Activated CD8-positive, alpha-beta memory T cell treated with anti-CD3 and anti-CD28 coated beads, Interleukin-2, amount 50 U/mL, for 24 hours (primary cell): ENCODE measurements around the gene MROH7.

ENCODE experiments used
- DNase-seq: peaks from one replicate; pipeline ENCODE4 v3.0.0-alpha.2; 2020; ENCODE audit errors: extremely low read depth

MROH7 gene

DNA sequence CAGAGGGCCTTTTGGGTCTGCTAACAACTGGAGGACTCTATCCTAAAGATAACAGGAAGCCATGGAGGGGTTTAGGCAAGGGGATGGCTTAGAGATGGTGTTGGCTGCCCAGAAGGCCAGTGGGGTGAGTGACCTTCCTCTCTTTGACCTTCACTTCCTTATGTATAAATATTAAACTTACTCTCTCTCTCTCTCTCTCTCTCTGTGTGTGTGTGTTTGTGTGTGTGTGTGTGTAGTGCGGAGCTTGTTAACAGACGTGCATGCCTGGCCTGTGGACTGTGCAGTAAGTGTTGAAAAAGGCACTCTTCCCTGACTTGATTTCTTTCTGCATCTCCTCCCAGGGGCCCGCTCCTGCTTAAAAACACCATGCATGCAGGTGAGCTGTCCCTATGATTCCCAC is 10.0 kb downstream of the MROH7 start:
- DNase-seq, result no peak

DNA sequence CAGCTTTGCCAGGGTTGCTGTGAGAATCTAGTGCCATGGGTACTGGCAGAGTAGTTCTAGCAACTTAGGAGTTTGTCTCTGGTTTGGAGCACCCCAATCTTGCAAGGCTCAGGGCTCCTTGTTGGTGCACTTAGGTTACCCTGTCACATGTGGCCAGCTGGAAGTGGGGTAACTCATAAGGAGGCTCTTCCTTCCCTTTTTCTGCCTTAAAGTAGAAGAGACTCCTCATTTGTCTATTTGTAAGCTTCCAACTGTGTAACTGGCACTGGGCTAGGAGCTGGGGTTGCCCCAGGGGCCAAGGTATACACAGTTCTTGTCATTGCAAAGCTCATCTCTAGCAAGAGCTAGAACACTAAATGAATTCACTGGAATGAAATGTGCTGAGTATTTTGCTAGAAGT is 10.6 kb downstream of the MROH7 start:
- no peak for DNase-seq

DNA sequence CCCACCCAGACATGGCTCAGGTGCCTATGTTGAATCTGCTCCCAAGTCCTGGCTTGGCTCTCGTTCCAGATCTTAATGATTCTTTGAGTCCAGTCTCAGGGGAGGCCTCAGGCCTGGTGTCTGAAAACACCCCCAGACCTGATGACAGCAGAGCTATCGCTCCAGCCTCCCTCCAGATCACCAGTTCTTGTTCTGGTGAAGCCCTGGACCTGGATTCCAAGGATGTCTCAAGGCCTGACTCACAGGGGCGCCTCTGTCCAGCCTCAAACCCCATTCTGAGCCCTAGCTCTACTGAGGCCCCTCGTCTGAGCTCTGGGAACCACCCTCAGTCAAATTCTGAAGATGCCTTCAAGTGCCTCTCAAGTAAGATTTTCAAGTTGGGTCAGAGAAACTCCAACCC is 11.4 kb downstream of the MROH7 start:
- no peak for DNase-seq

DNA sequence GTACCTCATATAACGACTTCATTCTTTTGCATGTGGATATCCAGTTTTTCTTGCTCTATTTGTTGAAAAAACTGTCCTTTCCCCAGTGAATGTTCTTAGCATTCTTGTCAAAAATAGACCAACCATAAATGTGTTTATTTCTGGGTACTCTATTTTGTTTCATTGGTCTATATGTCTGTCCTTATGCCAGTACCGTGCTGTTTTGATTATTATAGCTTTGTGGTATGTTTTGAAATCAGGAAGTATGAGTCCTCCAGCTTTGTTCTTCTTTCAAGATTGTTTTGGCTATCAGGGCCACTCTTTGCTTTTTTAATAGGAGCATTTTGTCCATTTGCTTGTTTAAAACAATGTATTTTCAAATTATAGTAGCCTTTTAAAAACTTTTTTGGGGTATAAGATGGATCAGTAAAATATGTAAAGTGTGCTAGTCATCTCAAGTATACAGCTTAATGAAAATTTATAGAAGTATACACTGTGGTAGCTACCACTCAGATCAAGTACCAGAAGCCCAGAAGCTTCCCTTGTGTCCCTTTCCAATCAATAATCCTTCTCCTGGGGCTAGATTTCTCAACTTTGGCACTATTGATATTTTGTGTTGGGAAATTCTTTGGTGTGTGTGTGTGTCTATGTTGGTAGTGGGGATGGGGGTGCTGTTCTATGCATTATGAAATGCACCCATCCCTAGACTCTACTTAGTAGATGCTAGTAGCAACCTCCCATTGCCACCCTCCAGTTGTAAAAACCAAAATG is 16.8 kb downstream of the MROH7 start:
- no peak for DNase-seq

DNA sequence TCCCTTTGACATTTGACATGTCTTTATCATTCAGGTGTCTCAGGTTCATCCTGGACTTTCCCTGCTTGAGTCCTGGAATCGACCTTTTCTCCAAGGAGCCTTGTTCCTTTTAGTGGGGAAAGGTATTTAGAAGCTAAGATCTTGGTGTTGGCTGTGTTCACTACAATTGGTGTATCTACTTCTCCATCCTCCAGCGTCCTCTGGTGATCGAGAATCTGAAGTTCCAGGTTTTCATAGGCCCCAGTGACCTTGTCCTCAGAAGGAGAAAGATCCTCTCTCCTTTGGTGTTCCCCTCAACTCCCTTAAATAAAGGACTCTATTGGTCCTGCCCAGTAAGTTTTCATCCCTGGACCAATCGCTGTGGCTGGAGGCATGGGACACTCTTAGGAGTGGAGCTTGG is 22.1 kb downstream of the MROH7 start:
- no peak for DNase-seq

DNA sequence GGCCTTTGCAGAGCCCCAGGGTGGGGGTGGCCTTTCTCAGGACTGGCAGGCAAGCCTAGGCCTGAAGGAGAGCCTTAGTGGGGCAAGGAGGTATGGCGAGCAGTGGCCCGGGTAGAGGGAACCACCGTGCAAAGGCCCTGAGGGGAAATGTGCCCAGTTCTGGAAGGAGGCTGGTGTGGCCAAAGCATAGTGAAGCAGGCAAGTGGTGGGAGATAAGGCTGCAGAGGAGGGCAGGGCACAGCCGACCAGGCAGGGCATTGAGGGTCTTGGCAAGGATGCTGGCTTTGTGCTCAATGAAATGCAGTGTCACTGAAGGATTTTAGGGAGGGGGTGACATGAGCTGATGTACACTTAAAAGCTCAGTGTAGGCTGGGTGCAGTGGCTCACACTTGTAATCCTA is 22.8 kb downstream of the MROH7 start:
- DNase-seq, result no peak

DNA sequence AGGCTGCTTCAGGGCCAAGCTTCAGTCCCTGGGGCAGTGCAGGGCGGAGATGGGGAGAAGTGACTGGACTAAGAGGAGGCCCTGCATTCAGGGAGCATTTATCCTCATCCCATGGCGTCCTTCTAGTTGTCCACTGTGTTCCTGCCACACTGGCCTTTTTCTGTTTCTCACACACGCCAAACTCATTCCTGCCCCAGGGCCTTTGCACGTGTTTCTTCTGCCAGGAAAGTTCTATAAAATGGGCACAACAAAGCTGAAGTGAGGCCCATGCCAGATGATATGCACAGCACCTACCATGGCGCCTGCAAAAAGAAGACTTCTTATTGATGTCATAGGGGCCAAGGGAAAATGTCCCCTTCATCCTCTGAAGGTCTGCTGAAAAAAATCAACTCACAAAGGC is 24.3 kb downstream of the MROH7 start:
- DNase-seq, result no peak

DNA sequence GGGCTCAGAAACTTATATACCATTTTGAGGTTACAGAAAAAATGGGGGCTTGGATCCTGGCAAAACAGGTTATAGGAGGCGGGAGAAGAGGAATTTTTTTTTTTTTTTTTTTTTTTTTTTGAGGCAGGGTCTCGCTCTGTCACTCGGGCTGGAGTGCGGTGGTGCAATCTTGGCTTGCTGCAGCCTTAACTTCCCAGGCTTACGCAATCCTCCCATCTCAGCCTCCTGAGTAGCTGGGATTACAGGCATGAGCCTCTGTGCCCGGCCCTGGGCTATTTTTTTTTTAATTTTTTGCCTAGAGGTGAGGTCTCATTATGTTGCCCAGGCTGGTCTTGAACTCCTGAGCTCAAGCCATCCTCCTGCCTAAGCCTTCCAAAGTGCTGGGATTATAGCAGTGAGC is 24.7 kb downstream of the MROH7 start:
- no peak for DNase-seq

DNA sequence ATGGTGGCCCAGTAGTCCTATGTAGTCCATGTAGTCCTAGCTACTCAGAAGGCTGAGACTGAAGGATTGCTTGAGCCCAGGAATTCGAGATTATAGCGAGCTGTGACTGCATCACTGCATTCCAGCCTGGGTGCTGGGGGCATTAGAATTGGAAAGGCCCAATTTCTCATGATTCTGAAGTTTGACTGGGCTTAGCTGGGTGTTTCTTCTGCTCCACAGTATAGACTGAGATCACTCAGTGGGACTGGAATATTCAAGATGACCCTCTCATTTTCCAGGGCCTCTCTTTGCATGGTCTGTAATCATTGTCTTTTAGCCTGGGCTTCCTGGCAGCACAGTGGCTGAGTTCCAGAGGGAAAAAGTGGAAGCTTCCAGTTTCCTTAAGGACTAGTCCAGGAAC is 26.2 kb downstream of the MROH7 start:
- DNase-seq, result no peak

DNA sequence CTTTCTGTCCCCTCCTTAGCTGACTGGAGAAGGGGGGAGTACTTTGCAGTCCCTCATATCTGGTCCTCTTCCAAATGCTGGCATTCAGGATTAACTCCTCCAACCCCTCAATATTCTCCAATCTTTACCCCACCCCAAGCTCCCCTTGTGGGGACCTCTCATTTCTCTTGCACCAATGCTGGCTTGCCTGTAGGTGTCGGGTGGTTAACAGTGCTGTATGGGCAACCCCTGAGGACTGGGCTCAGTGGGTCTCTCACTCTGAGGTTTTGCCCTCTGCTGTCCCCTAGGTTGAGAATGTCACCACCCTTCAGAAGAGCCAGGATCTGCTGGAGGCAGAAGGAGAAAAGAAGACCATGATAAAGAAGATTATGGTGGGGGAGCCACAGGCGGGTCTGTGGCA is 27.0 kb downstream of the MROH7 start:
- DNase-seq, result no peak

DNA sequence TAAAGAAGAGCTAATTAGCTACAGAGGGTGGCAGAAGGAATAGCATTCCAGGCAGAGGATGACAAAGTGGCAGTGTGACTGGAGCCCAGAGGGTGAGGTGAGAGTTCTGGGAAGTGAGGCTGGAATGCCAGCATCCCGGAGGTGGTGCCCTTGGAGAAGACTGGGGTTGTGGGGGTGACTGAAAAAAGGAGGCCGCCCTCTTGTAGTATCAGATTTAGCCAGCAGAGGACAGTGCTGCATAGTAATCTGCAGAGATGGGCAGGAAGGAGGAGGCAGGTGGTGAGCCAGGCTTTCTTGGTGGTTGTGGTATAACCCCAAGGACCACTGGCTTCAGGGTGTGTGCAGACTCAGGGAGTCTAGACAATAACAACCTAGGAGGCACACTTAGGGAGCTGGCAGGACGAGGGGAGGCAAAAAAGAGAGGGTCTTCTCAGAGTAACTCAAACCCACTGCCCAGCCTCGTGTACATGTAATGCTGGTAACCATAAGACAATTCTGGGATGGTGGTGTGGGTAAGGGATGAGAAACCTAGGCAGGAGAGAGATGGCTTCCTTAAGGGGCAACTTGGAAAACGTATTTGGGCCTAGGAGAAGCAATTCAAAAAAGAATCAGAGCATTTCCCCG is 30.5 kb downstream of the MROH7 start:
- DNase-seq, result peak; percentile 49

DNA sequence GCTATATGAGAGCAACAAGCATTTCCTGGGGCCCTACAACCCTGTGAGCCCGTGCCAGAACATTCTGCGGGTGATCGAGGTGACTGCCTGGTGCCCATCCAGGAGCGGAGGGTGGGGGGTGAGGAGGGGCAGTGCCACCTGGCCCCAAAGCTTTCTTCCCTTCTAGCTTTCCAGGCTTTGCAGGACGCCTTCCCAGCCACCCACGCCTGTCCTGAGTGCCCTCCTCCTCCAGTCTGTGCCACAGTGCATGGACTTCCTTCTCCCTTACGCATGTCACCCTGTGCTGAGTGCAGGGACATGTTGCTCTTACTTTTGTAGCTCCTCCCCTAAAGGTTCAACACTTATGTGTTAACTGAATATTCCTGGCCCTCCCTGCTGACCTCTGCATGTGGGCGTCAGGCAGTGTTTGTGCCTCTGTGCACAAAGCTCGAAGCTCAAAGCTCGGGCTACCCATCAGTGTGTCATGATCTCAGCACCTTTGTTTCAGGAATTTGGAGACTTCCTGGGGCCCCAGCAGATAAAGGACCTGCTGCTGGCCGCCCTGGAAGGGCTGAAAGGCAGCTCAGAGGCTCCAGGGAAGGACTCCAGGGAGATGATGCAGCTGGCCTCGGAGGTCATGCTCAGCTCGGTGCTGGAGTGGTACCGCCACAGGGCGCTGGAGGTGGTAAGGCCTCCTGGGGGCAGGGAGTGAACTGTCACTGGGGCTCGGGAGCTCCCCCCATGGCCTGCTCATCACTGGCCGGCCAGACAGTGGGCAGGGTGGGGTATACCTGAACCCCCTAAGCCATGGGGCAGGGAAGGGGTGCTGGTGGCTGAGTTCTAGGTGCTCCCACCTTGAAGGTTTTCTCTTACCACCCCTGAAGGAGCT is 37.4 kb downstream of the MROH7 start:
- DNase-seq, result no peak

DNA sequence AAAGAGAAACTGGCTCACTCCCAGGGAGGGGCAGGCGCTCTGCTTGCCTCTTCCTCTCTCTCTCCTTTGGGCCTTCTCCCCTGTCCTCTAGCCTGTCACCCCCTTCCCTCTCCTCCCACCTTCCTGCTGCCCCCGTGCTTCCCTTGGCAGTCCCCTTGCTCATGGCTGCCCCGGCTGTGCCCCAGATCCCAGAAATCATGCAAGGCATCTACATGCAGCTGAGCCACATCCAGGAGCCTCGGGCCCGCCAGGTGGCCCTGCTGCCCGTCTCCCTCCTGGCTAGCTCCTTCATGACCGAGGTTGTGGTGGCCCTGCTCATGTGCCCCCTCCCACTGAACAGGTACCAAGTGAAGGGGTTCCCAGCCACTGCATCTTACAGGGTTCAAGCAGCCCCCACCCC is 38.1 kb downstream of the MROH7 start:
- DNase-seq, result no peak

DNA sequence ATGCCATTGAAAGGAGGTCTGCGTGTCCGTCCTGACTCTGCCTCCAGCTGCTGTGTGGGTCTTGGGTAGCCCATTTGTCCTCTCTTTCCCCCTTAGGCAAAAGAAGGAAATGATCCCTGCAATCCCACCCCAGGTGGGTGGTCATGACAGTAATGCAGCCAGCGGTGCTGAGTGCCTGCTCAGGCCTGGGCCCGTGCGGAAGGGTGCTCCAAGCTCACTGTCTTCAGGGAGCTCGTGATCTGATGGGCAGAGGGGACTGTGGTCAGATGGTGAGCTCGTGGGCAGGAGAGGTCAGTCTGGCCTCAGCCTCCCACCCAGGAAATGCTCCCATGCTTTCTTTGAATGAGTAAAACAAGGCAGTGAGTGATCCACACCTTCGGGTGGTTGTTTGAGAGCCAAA is 38.8 kb downstream of the MROH7 start:
- no peak for DNase-seq

DNA sequence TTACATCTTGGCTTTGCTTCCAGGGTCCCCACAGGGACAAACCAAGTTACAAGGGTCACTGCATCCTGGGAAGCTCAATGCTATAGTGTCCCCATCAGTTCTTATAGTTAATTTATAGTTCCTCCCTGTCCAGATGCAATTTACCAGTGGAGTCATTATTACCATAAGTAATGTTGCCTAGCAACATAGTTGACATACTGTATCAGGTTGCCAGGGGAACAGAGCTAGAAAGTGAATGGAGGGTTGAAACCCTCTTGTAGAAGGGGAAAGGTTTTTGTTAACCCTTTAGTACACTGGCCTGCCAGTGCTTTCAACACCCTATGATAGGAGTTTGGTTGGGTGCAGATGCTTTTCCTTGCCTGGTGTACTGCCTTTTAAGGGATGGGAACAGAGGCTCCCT is 39.8 kb downstream of the MROH7 start:
- DNase-seq, result no peak

DNA sequence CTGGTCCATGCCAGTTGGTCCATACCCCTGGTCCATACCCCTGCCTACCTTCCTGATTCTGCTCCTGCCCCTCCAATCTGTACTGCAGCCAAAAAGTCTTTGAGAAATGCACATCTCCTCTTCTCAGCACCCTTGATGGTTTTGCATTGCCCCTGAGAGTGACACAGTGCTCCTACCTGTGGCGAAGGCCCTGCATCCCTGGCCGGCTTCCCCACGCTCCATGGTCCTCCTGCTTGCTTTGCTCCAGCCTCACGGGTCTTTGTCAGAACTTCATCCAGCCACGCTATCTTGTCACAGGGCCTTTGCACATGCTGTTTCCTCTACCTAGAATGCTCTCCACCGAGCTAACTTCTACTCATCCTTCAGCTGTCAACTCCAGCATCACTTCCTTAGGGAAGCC is 41.9 kb downstream of the MROH7 start:
- no peak for DNase-seq

DNA sequence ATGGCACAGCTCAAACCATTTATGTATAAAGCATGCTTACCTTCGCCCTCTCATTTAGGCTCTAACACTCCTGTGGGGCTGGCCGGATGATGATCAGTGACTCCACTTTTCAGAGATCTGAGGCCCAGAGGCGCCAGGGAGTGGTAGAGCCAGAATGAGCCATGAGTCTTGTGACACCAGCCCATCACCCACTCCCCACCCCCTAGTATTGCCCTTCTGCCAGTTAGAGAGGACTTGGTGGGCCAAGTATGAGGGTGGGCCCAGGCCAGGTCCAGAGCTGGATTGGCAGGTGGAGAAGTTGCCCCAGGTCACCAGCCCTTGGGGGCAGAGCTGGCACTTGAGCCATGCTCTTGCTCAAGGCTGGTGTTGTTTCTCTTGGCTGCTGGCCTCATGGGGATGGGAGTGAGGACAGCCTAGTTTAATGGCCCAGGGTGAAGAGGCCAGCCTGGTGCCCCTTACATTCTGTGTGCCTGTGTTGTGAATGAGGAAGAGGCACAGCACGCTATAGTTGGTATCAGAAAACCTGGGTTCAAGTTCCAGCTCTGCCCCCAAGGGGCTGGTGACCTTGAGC is 43.8 kb downstream of the MROH7 start:
- no peak for DNase-seq

DNA sequence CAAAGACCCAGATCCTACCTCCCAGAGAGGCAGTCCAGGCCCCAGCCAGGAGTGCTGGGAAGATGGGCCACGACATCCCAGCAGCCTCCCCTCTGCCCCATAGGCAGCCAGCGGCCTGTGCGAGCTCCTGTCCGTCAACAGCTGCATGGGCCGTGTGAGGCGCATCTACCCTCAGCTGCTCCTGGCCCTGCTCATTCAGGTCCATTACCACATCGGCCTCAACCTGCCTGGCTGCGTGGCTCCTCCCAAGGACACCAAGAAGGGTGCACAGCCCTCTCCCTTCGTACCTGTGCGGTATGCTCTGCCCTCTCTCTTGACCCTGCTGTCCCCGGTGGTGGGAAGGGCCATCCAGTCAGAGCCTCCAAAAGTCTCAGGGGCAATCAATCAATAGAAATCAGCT is 44.6 kb downstream of the MROH7 start:
- DNase-seq, result no peak

DNA sequence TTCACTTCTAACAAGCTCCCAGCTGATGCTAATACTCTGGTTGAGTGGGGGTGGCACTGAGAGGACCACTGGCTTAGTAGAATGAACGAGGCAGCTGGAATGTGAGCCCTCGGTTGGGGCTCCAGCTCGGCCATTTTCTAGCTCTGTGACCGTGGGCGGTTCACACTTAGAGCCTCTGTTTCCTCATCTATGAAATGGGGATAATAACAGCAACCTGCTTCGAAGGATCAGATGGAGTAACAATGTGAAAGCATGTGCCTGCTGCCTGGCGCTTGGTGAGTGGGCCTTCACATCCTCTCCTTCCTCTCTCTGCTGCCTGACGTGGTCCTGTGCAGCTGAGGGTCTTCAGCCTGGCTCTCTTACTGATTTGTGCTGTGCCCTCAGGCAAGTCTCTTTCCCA is 53.2 kb downstream of the MROH7 start:
- DNase-seq, result no peak

DNA sequence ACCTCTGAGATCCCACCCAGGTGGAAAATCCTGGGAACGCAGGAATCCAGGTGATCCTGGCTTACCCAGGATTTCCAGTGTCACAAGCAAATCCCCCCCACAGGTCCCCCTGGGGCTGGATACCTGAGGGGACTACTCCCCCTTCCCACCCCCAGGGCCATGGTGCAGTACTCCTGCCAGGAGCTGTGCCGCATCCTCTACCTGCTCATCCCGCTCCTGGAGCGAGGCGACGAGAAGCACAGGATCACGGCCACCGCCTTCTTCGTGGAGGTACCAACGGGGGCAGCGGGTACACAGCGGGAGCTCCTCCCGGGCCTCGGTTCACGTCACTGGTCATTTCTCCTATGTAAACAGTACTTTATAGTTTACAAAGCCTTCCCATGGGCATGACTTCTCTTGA is 53.6 kb downstream of the MROH7 start:
- DNase-seq, result no peak

DNA sequence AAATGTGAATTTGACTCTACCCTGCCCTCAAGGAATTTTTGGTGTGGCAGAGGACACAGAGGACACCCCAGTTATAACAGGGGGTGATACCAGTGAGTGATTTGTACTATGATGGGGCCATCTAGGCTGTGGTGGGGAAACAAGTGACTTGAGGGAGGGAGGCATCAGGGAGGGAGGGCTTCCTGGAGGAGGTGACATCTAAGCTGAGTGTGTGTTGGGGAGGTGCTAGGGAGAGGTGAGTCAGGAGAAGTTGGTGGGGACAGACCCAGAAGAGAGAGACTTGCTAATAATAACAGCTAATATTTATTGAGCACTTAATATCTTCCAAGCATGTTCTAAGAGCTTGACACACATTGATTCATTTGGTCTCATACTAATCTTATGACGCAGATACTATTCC is 54.2 kb downstream of the MROH7 start:
- DNase-seq, result no peak

DNA sequence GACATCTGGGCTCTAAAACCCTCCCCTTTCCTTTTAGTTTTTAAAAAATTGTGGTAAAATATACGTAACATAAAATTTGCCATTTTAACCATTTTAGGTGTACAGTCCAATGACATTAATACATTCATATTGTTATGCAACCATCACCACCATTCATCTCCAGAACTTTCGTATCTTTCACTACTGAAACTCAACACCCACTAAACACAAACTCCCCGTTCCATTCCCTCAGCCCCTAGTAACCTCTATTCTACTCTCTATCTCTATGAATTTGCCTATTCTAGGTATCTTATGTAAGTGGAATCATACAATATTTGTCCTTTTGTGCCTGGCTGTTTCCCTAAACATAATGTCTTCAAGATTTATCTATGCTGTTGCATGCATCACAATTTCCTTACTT is 54.7 kb downstream of the MROH7 start:
- no peak for DNase-seq

DNA sequence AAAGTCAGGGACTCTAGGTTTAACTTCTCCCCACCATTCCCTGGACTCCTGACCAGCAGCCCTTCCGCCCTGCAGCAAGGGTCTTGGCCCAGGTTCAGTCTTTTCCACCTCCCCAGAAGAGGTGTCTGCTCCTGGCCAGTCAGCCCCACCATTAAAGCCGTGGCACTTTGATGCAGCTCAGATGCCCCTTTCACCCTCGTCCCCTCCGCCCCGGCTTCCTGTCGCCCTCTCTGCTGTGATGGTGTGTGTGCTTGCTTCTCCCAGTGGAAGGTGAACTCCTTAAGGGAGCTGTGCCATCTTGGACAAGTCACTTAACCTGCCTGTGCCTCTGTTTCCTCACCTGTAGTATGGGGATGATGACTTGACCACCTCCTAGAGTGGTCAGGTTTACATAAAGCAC is 56.3 kb downstream of the MROH7 start:
- no peak for DNase-seq
